ENCODE measurements around the gene GRAMD2B. TPM values are rescaled to one million over a fixed set of nuclear protein-coding genes. Genes with fewer than 3 reads are reported as not detected.

Gene GRAMD2B
- polyA plus RNA-seq, 1 donor from 2014 or later = not detected

GRCh38 chr5:126503602-126504104 lies 80.4 kb downstream of the GRAMD2B start:
- H3K79me2 ChIP-seq (replicated peaks; ENCODE audit: insufficient read depth, low read length) = no peaks in the 10 kb centered on the region
- no peak overlapping the region for H3K9ac ChIP-seq (ENCODE audit: low read length)
- no peaks in the 10 kb centered on the region for H3K9me3 ChIP-seq (ENCODE audit: low read length)
- no peaks in the 10 kb centered on the region for H4K20me1 ChIP-seq (ENCODE audit: insufficient read depth)
- no peaks in the 10 kb centered on the region for H3K27me3 ChIP-seq (ENCODE audit: insufficient read depth, low read depth, low read length)
- peak overlapping the region; percentile 32 for H3K4me3 ChIP-seq (ENCODE audit: low read length)
- TF ChIP-seq POLR2AphosphoS5 (IDR thresholded peaks at IDR 0.05) = peak; percentile 60
- TF ChIP-seq TAF1 (IDR thresholded peaks at IDR 0.05; ENCODE audit: low read depth) = no peak
- TF ChIP-seq SMC3 (conservative IDR thresholded peaks at IDR 0.05; ENCODE audit: poor library complexity) = peak; percentile 15
- TF ChIP-seq EP300 (conservative IDR thresholded peaks at IDR 0.05; ENCODE audit: poor library complexity, severe bottlenecking) = peak; percentile 82
- H3K36me3 ChIP-seq (ENCODE audit: insufficient read depth, low read length) = no peaks in the 10 kb centered on the region
- no peak overlapping the region for H3K4me2 ChIP-seq (ENCODE audit: low read length)
- no peak overlapping the region for H2AFZ ChIP-seq (ENCODE audit: low read depth, low read length)
- peak overlapping the region; percentile 35 for H3K27ac ChIP-seq (ENCODE audit: low read length)
- H3K9me2 ChIP-seq (ENCODE audit: insufficient read depth, low read length) = no peaks in the 10 kb centered on the region
- H3F3A ChIP-seq (ENCODE audit: insufficient read depth, low read length, poor library complexity, severe bottlenecking) = peaks cover 6% of the 10 kb centered on the region

- Histone ChIP-seq H3K9me3 (ENCODE audit: low read length) (no peaks in the 10 kb centered on the region), H3K4me3 (ENCODE audit: low read length) (no peak overlapping the region), H4K20me1 (ENCODE audit: insufficient read depth) (no peaks in the 10 kb centered on the region), H3K9me2 (ENCODE audit: insufficient read depth, low read length) (no peaks in the 10 kb centered on the region), H3K9ac (ENCODE audit: low read length) (no peak overlapping the region), H3K27me3 (ENCODE audit: insufficient read depth, low read depth, low read length) (no peaks in the 10 kb centered on the region), H2AFZ (ENCODE audit: low read depth, low read length) (no peak overlapping the region), H3K36me3 (ENCODE audit: insufficient read depth, low read length) (no peaks in the 10 kb centered on the region), H3K27ac (ENCODE audit: low read length) (no peak overlapping the region), H3K4me2 (ENCODE audit: low read length) (no peak overlapping the region), H3F3A (ENCODE audit: insufficient read depth, low read length, poor library complexity, severe bottlenecking) (peaks cover 6% of the 10 kb centered on the region), H3K79me2 (replicated peaks; ENCODE audit: insufficient read depth, low read length) (no peaks in the 10 kb centered on the region)
- no peak for TF ChIP-seq SMC3 (conservative IDR thresholded peaks at IDR 0.05; ENCODE audit: poor library complexity)
- no peak for TF ChIP-seq RAD21 (conservative IDR thresholded peaks at IDR 0.05)
- no peak for TF ChIP-seq EZH2 (IDR thresholded peaks at IDR 0.05; ENCODE audit: borderline replicate concordance, insufficient read depth, low read length, poor library complexity, severe bottlenecking)
- no peak for TF ChIP-seq TAF1 (IDR thresholded peaks at IDR 0.05; ENCODE audit: low read depth)
- no peak for TF ChIP-seq CTCF (IDR thresholded peaks at IDR 0.05; ENCODE audit: poor library complexity, severe bottlenecking)
- no peak for TF ChIP-seq REST (IDR thresholded peaks at IDR 0.05; ENCODE audit: borderline replicate concordance)
- TF ChIP-seq EP300 (conservative IDR thresholded peaks at IDR 0.05; ENCODE audit: poor library complexity, severe bottlenecking) = no peak
- TF ChIP-seq MXI1 (conservative IDR thresholded peaks at IDR 0.05; ENCODE audit: poor library complexity, severe bottlenecking) = no peak
- no peak for TF ChIP-seq POLR2AphosphoS5 (IDR thresholded peaks at IDR 0.05)
Observed at GRCh38 chr5:126506079-126506478, 82.9 kb downstream of the GRAMD2B start.
